Heart right ventricle (tissue), 16 donors: Measurements from ENCODE around the gene TNFRSF6B. TPM values are rescaled to one million over a fixed set of nuclear protein-coding genes. Genes with fewer than 3 reads are reported as not detected.

Experiments used
- ATAC-seq, 8 donors: fragments of 200-7000 bp; cut with Tn5 transposase; one replicate each; pipeline ENCODE4 v1.9.1; 2020; ENCODE audit warnings: mild to moderate bottlenecking in 8 of 8, moderate library complexity in 8 of 8, moderate number of reproducible peaks in 1 of 8
- DNase-seq, 2 donors: peaks; one replicate each; pipeline ENCODE4 v3.0.0-alpha.2; 2020
- H3K27ac ChIP-seq, 10 donors: fragments of 200-600 bp; sonication (generic) in 2 of 10; one replicate each; pipeline versions ENCODE4 v1.5.0 to v1.8.0; 2020 to 2022; ENCODE audit warnings: mild to moderate bottlenecking in 3 of 10
- H3K27me3 ChIP-seq, 7 donors: fragments of 200-600 bp; one replicate each; pipeline ENCODE4 v1.8.0; 2021 to 2022; ENCODE audit warnings: mild to moderate bottlenecking in 2 of 7
- H3K36me3 ChIP-seq, 9 donors: fragments of 200-600 bp; sonication (generic) in 1 of 9; one replicate each; pipeline versions ENCODE4 v1.5.0 to v1.8.0; 2020 to 2022; ENCODE audit warnings: mild to moderate bottlenecking in 2 of 9
- H3K4me1 ChIP-seq, 9 donors: fragments of 200-600 bp; sonication (generic) in 1 of 9; one replicate each; pipeline versions ENCODE4 v1.5.0 to v1.8.0; 2020 to 2022; ENCODE audit warnings: mild to moderate bottlenecking in 4 of 9
- H3K4me3 ChIP-seq, 10 donors: fragments of 200-600 bp; sonication (generic) in 2 of 10; one replicate each; pipeline versions ENCODE4 v1.5.0 to v1.8.0; 2020 to 2022; ENCODE audit warnings: mild to moderate bottlenecking in 7 of 10, moderate library complexity in 2 of 10
- H3K9me3 ChIP-seq, 11 donors: fragments of 200-600 bp in 10 of 11; sonication (generic) in 2 of 11; one replicate each; pipeline versions ENCODE4 v1.5.0 to v1.8.0; 2013 to 2022; ENCODE audit warnings: mild to moderate bottlenecking in 2 of 11, control low read depth in 1 of 11, moderate library complexity in 1 of 11
- WGBS, 2 donors: extraction: QIAGEN DNeasy Blood & Tissue Kit; methylation state at CpG; one replicate each; pipeline ENCODE4 v1.1.7; 2013; ENCODE audit warnings: inconsistent platforms in 1 of 2; 5-methylcytosine and 5-hydroxymethylcytosine counted together
- intact Hi-C, 10 donors: fragments of 100-400 bp; cut with DNase I; formaldehyde crosslinking; loops; one replicate each; pipeline versions ENCODE4 v1.11.1 to v1.14.2; 2022
- polyA plus RNA-seq, 2 donors: library from polyadenylated mRNA; stranded (reverse); fragments of 200-250 nt; gene quantifications; one replicate each; pipeline ENCODE4 v1.2.3, GENCODE V29; 2013
- total RNA-seq, 10 donors: library from RNA; stranded (reverse); fragmentation: NEBNext Ultra II Directional in 3 of 10; extraction: Animal tissue kit (Norgen Biotek cat#: 25700) in 3 of 10; gene quantifications; one replicate each; pipeline versions ENCODE4 v1.2.1 to v1.2.4, GENCODE V29; 2021 to 2023
- TF ChIP-seq, protein P1 (sequence below), 9 donors: fragments of 200-600 bp; sonication (generic) in 2 of 9; IDR thresholded peaks; one replicate each; pipeline versions ENCODE4 v1.5.0 to v1.8.0; 2021 to 2022; ENCODE audit warnings: antibody characterized with exemption in 9 of 9, mild to moderate bottlenecking in 5 of 9, moderate library complexity in 1 of 9
- donor health status: Arrhythmogenic right ventricular cardiomyopathy.
- donor health status: ischemic (EF 13 %, LVEDD 7.1; RV severe dilation, severe dysfunction).
- donor health status: healthy with polysubstance abuse.
- donor health status: DM: no; HTN: yes; CAD: no.
- donor health status: DM: no; HTN: no; CAD: no.
- donor health status: ischemic (EF 25% LVEDD 6.9; RV normal size, moderate dysfunction).
- donor health status: ischemic (EF 25% LVEDD 5.7; RV mildly dilated, moderate dysfunction).
- donor health status: healthy.
- donor health status: DM: yes; HTN: yes; CAD: no.
- donor health status: Ischemic cardiomyopathy.
- donor health status: ischemic (EF 35%, LVEDD 5.7; RV mildly dilated, moderate dysfunction).
- donor health status: nonischemic (EF 11% LVEDD 7.7; RV severe dilation, severe dysfunction).
- donor health status: DM: yes; HTN: yes; CAD: no.
- donor health status: PGD.
- donor health status: ischemic (EF 29% LVEDD 5.4; RV normal size, mild dysfunction).
- donor health status: nonischemic (EF 23%, LVEDD 6.1; RV moderate dilation, normal function).

TNFRSF6B gene
- total and polyA plus RNA-seq, 12 donors: 0.26 to 12.5 (median 0.82) TPM

DNA sequence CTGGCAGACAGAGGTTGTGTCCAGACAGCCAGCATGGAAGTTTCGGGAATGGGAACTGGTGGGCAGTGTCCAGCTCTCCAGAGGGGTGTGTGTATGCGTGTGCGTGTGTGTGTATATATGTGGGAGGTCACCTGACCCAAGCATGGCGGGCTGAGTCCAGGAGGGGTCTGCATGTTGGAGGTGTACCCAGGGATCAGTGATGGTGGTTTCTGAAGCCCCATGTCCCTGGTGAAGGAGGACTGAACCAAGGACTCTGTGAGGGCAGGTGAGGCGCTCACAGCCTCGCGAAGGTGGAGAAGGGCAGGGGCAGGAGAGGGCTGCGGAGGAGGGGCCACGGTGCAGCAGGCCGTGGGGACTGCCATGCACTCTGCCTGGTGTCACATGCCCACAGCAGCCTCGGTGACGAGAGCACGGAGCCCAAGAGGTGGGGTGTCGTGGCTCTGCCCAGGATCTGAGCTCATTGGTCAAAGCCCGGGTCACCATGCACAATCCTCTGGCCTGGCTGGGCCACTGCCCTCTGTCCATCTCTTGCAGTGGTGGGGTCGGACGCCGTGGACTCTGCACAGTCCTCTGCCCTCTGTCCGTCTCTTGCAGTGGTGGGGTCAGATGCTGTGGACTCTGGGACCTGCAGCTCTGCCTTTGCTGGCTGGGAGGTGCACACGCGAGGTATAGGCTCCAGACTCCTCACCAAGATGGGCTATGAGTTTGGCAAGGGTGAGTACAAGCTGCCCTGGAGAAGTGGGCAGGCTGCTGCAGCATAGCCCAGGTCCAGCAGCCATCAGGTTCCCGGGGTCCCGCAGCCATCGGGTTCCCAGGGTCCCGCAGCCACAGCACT, 37.9 kb downstream of the TNFRSF6B start:
- WGBS, 2 donors: 93 to 94% methylated on average over 25 of the region's 25 CpGs
- TF ChIP-seq, protein P1, sequence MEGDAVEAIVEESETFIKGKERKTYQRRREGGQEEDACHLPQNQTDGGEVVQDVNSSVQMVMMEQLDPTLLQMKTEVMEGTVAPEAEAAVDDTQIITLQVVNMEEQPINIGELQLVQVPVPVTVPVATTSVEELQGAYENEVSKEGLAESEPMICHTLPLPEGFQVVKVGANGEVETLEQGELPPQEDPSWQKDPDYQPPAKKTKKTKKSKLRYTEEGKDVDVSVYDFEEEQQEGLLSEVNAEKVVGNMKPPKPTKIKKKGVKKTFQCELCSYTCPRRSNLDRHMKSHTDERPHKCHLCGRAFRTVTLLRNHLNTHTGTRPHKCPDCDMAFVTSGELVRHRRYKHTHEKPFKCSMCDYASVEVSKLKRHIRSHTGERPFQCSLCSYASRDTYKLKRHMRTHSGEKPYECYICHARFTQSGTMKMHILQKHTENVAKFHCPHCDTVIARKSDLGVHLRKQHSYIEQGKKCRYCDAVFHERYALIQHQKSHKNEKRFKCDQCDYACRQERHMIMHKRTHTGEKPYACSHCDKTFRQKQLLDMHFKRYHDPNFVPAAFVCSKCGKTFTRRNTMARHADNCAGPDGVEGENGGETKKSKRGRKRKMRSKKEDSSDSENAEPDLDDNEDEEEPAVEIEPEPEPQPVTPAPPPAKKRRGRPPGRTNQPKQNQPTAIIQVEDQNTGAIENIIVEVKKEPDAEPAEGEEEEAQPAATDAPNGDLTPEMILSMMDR (IDR thresholded peaks at IDR 0.05): no peak
- ATAC-seq (no peak), DNase-seq (no peak)
- Histone ChIP-seq H3K4me1 (peaks cover 15 to 30% (median 20%) of the 10 kb centered on the region in 9 donors), H3K9me3 (no peaks in the 10 kb centered on the region), H3K36me3 (peaks cover 0 to 49% (median 15%) of the 10 kb centered on the region in 9 donors), H3K27ac (no peak overlapping the region), H3K4me3 (no peak overlapping the region), H3K27me3 (peaks cover 0 to 19% (median 0%) of the 10 kb centered on the region in 7 donors)
- intact Hi-C loops: loop anchor here in 1 of 10 donors (10.0 kb wide), 1 partner anchor 80 kb away; the partner anchor contains the start of genes RTEL1 and STMN3

DNA sequence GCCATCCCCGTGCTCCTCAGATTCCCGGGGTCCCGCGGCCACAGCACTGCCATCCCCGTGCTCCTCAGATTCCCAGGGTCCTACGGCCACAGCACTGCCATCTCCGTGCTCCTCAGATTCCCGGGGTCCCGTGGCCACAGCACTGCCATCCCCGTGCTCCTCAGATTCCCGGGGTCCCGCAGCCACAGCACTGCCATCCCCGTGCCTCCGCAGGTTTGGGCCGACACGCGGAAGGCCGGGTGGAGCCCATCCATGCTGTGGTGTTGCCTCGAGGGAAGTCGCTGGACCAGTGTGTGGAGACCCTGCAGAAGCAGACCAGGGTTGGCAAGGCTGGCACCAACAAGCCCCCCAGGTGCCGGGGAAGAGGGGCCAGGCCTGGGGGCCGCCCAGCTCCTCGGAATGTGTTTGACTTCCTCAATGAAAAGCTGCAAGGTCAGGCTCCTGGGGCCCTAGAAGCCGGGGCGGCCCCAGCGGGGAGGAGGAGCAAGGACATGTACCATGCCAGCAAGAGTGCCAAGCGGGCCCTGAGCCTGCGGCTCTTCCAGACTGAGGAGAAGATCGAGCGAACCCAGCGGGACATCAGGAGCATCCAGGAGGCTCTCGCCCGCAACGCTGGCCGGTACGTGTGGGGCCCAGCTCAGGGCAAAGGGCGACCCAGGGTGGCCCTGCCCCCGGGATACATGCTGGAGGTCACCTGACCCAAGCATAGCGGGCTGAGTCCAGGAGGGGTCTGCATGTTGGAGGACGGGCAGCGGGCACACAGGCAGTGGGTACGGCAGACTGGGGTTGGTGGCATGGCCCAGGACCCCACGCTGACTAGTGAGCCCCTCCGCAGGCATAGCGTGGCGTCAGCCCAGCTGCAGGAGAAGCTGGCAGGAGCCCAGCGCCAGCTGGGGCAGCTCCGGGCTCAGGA, 38.8 kb downstream of the TNFRSF6B start:
- ATAC-seq (no peak), DNase-seq (no peak)
- no peak overlapping the region for H3K4me3 ChIP-seq
- H3K27ac ChIP-seq: peak overlapping the region in 1 of 10 donors; percentile 89
- TF ChIP-seq, protein P1 (IDR thresholded peaks at IDR 0.05): no peak
- 94% methylated on average over 48 of the region's 48 CpGs for WGBS, 2 donors
- peaks cover 0 to 19% (median 0%) of the 10 kb centered on the region in 7 donors for H3K27me3 ChIP-seq
- intact Hi-C loops: loop anchor here in 1 of 10 donors (10.0 kb wide), 1 partner anchor 80 kb away; the partner anchor contains the start of genes RTEL1 and STMN3
- peaks cover 15 to 28% (median 21%) of the 10 kb centered on the region in 9 donors for H3K4me1 ChIP-seq
- peaks cover 0 to 44% (median 15%) of the 10 kb centered on the region in 9 donors for H3K36me3 ChIP-seq
- no peaks in the 10 kb centered on the region for H3K9me3 ChIP-seq

DNA sequence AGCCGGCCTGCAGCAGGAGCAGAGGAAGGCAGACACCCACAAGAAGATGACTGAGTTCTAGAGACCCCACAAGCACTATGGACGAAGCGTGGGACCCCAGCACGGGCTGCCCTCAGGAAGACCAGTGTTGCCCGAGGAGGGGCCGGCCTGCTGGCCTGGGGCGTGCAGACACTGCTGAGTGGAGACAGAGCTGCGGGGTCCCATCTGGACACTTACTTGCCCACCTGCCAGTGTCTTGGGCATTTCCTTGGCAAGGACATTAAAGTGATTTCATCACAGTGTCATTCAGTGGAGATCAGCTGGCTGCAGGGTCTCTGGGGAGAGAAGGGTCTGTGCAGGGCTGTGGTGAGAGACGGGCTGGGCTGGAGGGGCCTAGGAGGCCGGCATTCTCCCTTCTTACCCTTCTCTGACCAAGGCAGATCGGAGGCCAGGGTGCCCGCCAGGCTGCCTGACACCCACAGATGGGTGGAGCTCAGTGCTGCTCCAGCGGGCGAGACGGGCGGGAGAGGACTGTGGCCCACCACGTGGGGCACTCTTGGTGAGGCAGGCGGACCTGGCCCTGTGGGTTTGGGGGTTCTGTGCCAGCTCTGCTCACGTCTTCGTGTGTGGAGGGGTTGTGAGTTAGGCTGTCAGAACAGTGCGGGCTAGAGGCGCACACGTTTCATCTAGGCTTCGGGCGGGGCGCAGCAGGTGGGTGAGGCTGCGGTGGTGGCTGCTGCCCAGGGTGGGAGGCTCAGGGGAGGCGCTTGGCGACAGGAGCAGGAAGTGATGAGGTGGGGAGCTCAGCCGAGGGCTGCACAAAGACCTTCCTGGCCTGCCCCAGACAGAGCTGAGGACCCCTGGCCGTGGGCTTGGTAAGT, 39.6 kb downstream of the TNFRSF6B start, which contains the start of gene LIME1:
Gene LIME1 (plus strand): TSS at position 806 of the 860 bp plus-strand sequence. CDS start 886 bp downstream, outside the sequence.
- H3K36me3 ChIP-seq: peaks cover 0 to 41% (median 15%) of the 10 kb centered on the region in 9 donors
- intact Hi-C loops: loop anchor here in 1 of 10 donors (10.0 kb wide), 1 partner anchor 81 kb away; the partner anchor contains the start of genes RTEL1 and STMN3
- no peak for ATAC-seq
- 85 to 90% methylated on average over 31 of the region's 31 CpGs for WGBS, 2 donors
- H3K27ac ChIP-seq: peak within 1 kb of the TSS in 1 of 10 donors; percentile 89
- H3K4me3 ChIP-seq: peak within 1 kb of the TSS in 7 of 10 donors; percentile 26 to 79 (median 61)
- H3K9me3 ChIP-seq: no peaks in the 10 kb centered on the region
- H3K27me3 ChIP-seq: peaks cover 0 to 19% (median 0%) of the 10 kb centered on the region in 7 donors
- peaks cover 20 to 35% (median 29%) of the 10 kb centered on the region in 9 donors for H3K4me1 ChIP-seq
- no peak for DNase-seq
- TF ChIP-seq, protein P1 (IDR thresholded peaks at IDR 0.05): no peak
